Inflammatory macrophage treated with lipopolysaccharide for 4 hours (primary cell): ENCODE measurements around the gene DAB2IP.

Source experiments
- DNase-seq: peaks from one replicate; pipeline ENCODE4 v3.0.0-alpha.2; 2020

Gene DAB2IP

GRCh38 chr9:121807823-121808278 lies 156.4 kb downstream of the DAB2IP start:
- no peak for DNase-seq

GRCh38 chr9:121808781-121809180 lies 157.3 kb downstream of the DAB2IP start:
- DNase-seq = no peak

- DNase-seq = no peak
Observed at GRCh38 chr9:121809356-121810050, 158.1 kb downstream of the DAB2IP start.

GRCh38 chr9:121810489-121810888 lies 159.1 kb downstream of the DAB2IP start:
- DNase-seq = no peak

- no peak for DNase-seq
Observed at GRCh38 chr9:121811140-121811539, 159.7 kb downstream of the DAB2IP start.

- no peak for DNase-seq
Observed at GRCh38 chr9:121811751-121812150, 160.3 kb downstream of the DAB2IP start.

GRCh38 chr9:121812159-121812735 lies 160.8 kb downstream of the DAB2IP start:
- no peak for DNase-seq

GRCh38 chr9:121813519-121814210 lies 162.2 kb downstream of the DAB2IP start:
- no peak for DNase-seq

- DNase-seq = no peak
Observed at GRCh38 chr9:121814594-121814993, 163.2 kb downstream of the DAB2IP start.

GRCh38 chr9:121815084-121815483 lies 163.7 kb downstream of the DAB2IP start:
- DNase-seq = no peak

- no peak for DNase-seq
Observed at GRCh38 chr9:121815546-121816448, 164.4 kb downstream of the DAB2IP start.

GRCh38 chr9:121816449-121816817 lies 165.0 kb downstream of the DAB2IP start:
- no peak for DNase-seq

- no peak for DNase-seq
Observed at GRCh38 chr9:121816845-121817450, 165.5 kb downstream of the DAB2IP start.

GRCh38 chr9:121817476-121817875 lies 166.0 kb downstream of the DAB2IP start:
- DNase-seq = no peak

GRCh38 chr9:121818016-121818661 lies 166.7 kb downstream of the DAB2IP start:
- no peak for DNase-seq

- DNase-seq = no peak
Observed at GRCh38 chr9:121818841-121819427, 167.5 kb downstream of the DAB2IP start.

- peak; percentile 18 for DNase-seq
Observed at GRCh38 chr9:121819428-121820231, 168.2 kb downstream of the DAB2IP start.

GRCh38 chr9:121820286-121821005 lies 169.0 kb downstream of the DAB2IP start:
- no peak for DNase-seq

- DNase-seq = no peak
Observed at GRCh38 chr9:121821326-121821725, 169.9 kb downstream of the DAB2IP start.
